Epithelial cell of esophagus (primary cell): ENCODE measurements around the gene BAG5.
A peak's percentile ranks its signal among the peaks of the same experiment; 100 is the strongest.

Source experiments
- DNase-seq: peaks from one replicate; pipeline ENCODE4 v3.0.0; 2010; ENCODE audit warnings: low read depth
- H3K4me3 ChIP-seq: 2 replicates; pipeline ENCODE4 v1.5.1; 2011; ENCODE audit warnings: mild to moderate bottlenecking, low read length, control low read depth
- TF ChIP-seq, protein P1 (sequence below): IDR thresholded peaks from 2 replicates; pipeline ENCODE4 v1.5.1; 2011; ENCODE audit warnings: low read depth, mild to moderate bottlenecking, low read length, control low read depth, inconsistent platforms; ENCODE audit not compliant: insufficient read depth; ENCODE audit errors: missing control alignments

The BAG5 gene

DNA sequence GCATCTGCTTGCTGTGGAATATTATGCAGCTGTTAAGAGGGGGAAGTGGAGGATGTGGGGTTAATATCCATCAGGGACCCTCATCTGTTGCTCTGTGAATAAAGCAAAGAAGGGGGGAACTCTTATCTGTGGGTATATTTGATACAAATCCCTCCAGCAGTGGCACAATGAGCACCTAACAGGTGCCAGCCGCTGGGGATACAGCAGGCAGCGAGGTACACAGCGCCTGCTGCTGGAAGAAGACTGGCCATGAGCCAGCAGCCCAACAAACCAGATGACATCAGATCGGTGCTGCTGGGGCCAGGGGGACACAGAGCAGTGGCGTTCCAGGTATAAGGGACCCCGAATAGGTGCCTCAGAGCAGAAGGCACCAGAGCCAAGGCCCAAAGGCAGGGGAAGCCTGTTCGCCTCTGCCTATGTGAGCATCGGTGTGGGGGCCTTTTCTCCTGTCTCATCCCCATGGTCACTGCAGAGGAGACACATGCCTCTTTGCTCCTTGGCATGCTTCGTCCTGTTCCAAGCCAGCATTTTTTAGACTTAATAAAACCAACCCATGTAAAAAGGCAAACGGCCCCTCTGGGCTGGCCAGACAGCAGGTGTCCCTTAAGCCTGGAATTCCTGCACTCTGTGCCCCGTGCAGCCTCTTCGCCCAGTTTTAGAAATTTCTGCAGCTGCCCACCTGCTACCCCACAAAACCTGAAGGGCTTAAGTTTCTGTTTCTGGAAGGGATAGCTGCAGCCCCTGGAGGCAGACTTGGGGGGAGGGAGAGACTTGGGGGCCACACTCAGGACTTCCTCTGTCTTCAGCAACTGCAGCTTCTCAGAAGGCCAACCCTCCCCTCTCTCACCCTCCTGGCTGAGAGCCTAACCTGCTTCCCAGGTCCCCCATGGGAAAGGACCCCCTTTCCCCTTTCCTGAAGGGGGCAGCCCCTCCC lies 38.2 kb downstream of the BAG5 start:
- TF ChIP-seq, protein P1, sequence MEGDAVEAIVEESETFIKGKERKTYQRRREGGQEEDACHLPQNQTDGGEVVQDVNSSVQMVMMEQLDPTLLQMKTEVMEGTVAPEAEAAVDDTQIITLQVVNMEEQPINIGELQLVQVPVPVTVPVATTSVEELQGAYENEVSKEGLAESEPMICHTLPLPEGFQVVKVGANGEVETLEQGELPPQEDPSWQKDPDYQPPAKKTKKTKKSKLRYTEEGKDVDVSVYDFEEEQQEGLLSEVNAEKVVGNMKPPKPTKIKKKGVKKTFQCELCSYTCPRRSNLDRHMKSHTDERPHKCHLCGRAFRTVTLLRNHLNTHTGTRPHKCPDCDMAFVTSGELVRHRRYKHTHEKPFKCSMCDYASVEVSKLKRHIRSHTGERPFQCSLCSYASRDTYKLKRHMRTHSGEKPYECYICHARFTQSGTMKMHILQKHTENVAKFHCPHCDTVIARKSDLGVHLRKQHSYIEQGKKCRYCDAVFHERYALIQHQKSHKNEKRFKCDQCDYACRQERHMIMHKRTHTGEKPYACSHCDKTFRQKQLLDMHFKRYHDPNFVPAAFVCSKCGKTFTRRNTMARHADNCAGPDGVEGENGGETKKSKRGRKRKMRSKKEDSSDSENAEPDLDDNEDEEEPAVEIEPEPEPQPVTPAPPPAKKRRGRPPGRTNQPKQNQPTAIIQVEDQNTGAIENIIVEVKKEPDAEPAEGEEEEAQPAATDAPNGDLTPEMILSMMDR, result no peak
- DNase-seq, result no peak
- no peak overlapping the region for H3K4me3 ChIP-seq

DNA sequence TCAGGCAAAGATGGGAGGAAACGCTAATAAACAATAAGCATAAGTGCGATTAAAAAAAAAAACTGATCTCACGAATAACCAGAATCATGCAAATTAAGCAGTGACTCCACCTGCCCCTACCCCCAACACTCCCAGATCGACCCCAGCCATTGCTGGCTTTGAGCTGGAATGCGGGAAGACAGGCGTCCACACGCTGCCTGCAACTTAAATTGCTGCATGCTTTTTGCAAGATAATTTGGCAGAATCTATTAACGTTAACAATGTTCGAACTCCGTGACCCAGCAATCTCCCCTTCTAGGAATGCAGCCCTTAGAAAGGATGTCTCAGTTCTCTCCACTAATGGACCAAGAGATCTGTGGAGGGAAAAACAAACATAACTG lies 38.9 kb downstream of the BAG5 start:
- DNase-seq, result no peak
- TF ChIP-seq, protein P1, result no peak
- no peak overlapping the region for H3K4me3 ChIP-seq

DNA sequence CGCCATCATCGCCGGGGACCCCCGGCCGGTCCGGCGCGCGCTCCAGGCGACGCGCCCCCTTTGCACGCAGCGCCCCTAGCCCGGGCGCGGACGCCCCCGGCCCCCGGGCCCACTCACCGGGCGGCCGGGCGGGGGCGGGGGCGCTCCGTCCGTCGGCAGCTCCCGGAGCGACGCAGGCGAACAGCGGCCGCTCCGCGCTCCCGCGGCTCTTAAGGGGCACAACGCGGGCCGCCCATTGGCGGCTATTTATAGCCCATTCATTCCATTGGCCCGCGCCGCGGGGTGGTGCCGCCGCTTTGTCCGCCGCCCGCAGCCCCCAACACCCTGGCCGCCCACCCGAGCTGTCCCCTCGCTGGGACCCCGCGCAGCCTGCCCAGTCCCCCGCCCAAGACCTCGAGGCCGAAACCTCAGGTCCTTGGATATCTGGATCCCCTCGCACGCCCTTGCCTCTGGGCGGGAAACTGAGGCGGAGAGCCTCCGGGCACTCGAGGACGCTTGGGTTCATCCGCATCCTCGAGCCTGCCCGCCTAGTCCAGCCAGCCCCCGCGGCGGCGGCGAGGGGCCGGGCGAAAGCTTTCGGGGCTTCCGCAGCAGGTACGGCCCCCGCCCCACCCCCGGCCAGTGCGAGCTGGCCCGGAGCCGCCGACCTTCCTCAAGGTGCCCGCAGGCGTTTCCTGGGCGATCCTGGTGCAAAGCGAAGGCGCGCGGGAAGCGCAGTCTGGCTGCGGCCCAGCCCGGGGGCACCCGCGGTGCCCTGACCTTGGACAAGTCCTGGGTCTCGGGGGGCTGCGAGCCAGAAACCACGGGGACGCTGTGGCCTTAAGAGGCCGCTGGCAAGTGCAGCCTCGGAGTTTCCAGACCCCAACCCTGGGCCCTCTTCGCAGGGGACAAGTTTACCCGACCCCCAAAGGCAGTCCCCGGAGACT lies 39.5 kb downstream of the BAG5 start, which contains the start of gene CKB:
Gene CKB, minus strand, starts transcription at position 182 of the 926 bp plus-strand sequence. CDS start 337 bp downstream, outside the sequence.
- DNase-seq, result peak; percentile 64
- peak within 1 kb of the TSS; percentile 60 for H3K4me3 ChIP-seq
- TF ChIP-seq, protein P1, result no peak

DNA sequence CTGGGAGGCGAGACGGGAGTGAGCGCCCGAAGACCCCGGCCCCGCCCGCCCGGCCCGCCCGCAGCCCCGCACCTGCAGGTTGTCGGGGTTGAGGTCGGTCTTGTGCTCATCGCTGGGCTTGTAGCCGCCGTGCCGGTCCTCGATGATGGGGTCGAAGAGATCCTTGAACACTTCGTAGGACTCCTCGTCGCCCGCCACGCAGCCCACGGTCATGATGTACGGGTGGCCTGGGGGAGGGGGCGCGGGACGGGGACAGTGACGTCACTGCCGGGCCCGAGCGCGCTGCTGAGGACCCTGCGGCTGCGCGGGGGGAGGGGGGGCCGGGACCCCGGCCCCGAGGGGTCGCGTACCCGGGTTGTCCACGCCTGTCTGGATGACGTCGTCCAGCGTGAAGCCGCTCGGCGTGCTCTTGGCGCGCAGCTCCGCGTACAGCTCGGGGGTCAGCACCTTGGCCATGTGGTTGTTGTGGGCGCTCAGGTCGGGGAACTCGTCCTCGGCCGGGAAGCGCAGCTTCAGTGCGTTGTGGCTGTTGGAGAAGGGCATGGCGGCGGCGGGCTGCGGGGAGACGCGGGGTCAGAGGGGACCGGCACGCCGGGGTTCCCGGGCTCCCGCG lies 40.4 kb downstream of the BAG5 start:
- DNase-seq, result no peak
- TF ChIP-seq, protein P1, result no peak

DNA sequence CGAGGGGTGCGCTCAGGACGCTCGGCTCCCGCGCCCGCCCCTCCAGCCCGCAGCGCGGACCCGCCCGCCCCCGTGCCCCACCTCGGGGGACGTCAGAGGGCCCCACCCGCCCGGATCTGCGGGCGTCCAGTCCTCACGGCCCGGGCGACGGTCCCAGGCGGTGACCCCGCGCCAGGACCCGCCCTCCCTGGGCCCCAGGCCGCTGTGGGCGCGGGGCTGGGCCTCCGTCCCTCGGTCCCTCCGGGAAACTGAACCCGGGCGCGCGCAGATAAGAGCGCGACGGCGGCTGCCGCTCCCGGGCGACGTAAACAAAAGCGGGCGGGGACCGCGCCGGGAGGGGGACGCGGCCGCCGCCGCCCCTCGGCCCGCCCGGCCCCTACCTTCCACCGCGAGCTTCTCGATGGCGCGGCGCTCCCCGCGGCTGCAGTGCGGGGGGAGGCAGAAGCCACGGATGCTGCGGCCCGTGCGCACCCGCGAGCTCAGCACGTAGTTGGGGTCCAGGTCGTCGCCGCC lies 41.0 kb downstream of the BAG5 start:
- no peak for DNase-seq
- H3K4me3 ChIP-seq, result peak overlapping the region; percentile 60
- TF ChIP-seq, protein P1, result no peak

More for the DNA sequence above, 40.4 kb downstream of the BAG5 start:
- H3K4me3 ChIP-seq, result peak overlapping the region; percentile 60
